H9 (cell line): ENCODE measurements around the gene RGS16. TPM values are rescaled to one million over a fixed set of nuclear protein-coding genes. Genes with fewer than 3 reads are reported as not detected.

Source experiments
- DNase-seq: peaks from one replicate; pipeline ENCODE4 v3.0.0-alpha.2; 2017
- H2AFZ ChIP-seq: one replicate; pipeline ENCODE4 v1.6.1; 2013; ENCODE audit warnings: mild to moderate bottlenecking, low read length, control low read depth, moderate library complexity
- H2AK5ac ChIP-seq: 2 replicates; pipeline ENCODE4 v1.6.1; 2013; ENCODE audit warnings: low read length, control low read depth, mixed read lengths; ENCODE audit not compliant: insufficient read length
- H2BK120ac ChIP-seq: one replicate; pipeline ENCODE4 v1.6.1; 2013; ENCODE audit warnings: low read depth, mild to moderate bottlenecking, low read length, control low read depth, inconsistent platforms; ENCODE audit not compliant: poor library complexity, severe bottlenecking
- H2BK12ac ChIP-seq: 2 replicates; pipeline ENCODE4 v1.6.1; 2013; ENCODE audit warnings: low read length, control low read depth, mixed read lengths, low read depth; ENCODE audit not compliant: insufficient read length
- H2BK15ac ChIP-seq: 2 replicates; pipeline ENCODE4 v1.6.1; 2013; ENCODE audit warnings: low read depth, low read length, control low read depth
- H2BK20ac ChIP-seq: one replicate; pipeline ENCODE4 v1.6.1; 2013; ENCODE audit warnings: low read depth, mild to moderate bottlenecking, low read length, control low read depth, inconsistent platforms; ENCODE audit not compliant: poor library complexity, severe bottlenecking
- H2BK5ac ChIP-seq: 2 replicates; pipeline ENCODE4 v1.6.1; 2013; ENCODE audit warnings: low read length, control low read depth, mixed read lengths; ENCODE audit not compliant: insufficient read length
- H3K14ac ChIP-seq: 2 replicates; pipeline ENCODE4 v1.6.1; 2013; ENCODE audit warnings: low read length, control low read depth; ENCODE audit not compliant: insufficient read depth
- H3K18ac ChIP-seq: 2 replicates; pipeline ENCODE4 v1.6.1; 2013; ENCODE audit warnings: low read depth, mild to moderate bottlenecking, mixed read lengths, low read length, control low read depth; ENCODE audit not compliant: insufficient read length
- H3K23ac ChIP-seq: 2 replicates; pipeline ENCODE4 v1.6.1; 2013; ENCODE audit warnings: low read length, control low read depth, mixed read lengths, low read depth; ENCODE audit not compliant: insufficient read length
- H3K23me2 ChIP-seq: 2 replicates; pipeline ENCODE4 v1.6.1; 2013; ENCODE audit warnings: low read depth, mild to moderate bottlenecking, mixed read lengths, low read length, control low read depth; ENCODE audit not compliant: insufficient read length, poor library complexity, severe bottlenecking
- H3K27ac ChIP-seq: 2 replicates; pipeline ENCODE4 v1.5.1; 2013; ENCODE audit warnings: low read length, control low read depth, mixed read lengths, low read depth; ENCODE audit not compliant: insufficient read length
- H3K27me3 ChIP-seq: 2 replicates; pipeline ENCODE4 v1.6.1; 2013; ENCODE audit warnings: low read length, control low read depth, inconsistent platforms; ENCODE audit not compliant: insufficient read depth
- H3K4ac ChIP-seq: 2 replicates; pipeline ENCODE4 v1.6.1; 2013; ENCODE audit warnings: low read depth, mild to moderate bottlenecking, control low read depth, inconsistent platforms, low read length, moderate library complexity
- H3K4me1 ChIP-seq: 2 replicates; pipeline ENCODE4 v1.6.1; 2013; ENCODE audit warnings: low read length, control low read depth, inconsistent platforms; ENCODE audit not compliant: insufficient read depth
- H3K4me2 ChIP-seq: 2 replicates; pipeline ENCODE4 v1.6.1; 2013; ENCODE audit warnings: low read length, control low read depth, mixed read lengths; ENCODE audit not compliant: insufficient read length, insufficient read depth
- H3K56ac ChIP-seq: 2 replicates; pipeline ENCODE4 v1.6.1; 2013; ENCODE audit warnings: low read depth, mild to moderate bottlenecking, mixed read lengths, low read length, control low read depth; ENCODE audit not compliant: insufficient read length
- H3K79me1 ChIP-seq: 2 replicates; pipeline ENCODE4 v1.6.1; 2013; ENCODE audit warnings: low read depth, mild to moderate bottlenecking, moderate library complexity, low read length, control low read depth, inconsistent platforms; ENCODE audit not compliant: insufficient read depth, poor library complexity, severe bottlenecking
- H3K79me2 ChIP-seq: 2 replicates; pipeline ENCODE4 v1.6.1; 2013; ENCODE audit warnings: low read length, control low read depth, inconsistent platforms; ENCODE audit not compliant: insufficient read depth
- H3K9ac ChIP-seq: 2 replicates; pipeline ENCODE4 v1.6.1; 2013; ENCODE audit warnings: low read length, control low read depth, mixed read lengths; ENCODE audit not compliant: insufficient read length; ENCODE audit errors: extremely low read depth
- H3K9me3 ChIP-seq: one replicate; pipeline ENCODE4 v1.6.1; 2013; ENCODE audit warnings: low read depth, low read length, inconsistent platforms; ENCODE audit not compliant: control insufficient read depth
- H3T11ph ChIP-seq: one replicate; pipeline ENCODE4 v1.6.1; 2013; ENCODE audit warnings: mild to moderate bottlenecking, low read length, control low read depth, inconsistent platforms
- H4K20me1 ChIP-seq: one replicate; pipeline ENCODE4 v1.6.1; 2013; ENCODE audit not compliant: control insufficient read depth, insufficient read length, insufficient read depth
- H4K5ac ChIP-seq: 2 replicates; pipeline ENCODE4 v1.6.1; 2013; ENCODE audit warnings: low read depth, mild to moderate bottlenecking, mixed read lengths, low read length, control low read depth; ENCODE audit not compliant: insufficient read length
- H4K8ac ChIP-seq: replicated peaks from 2 replicates; pipeline ENCODE4 v1.6.1; 2013; ENCODE audit warnings: low read length, control low read depth, mixed read lengths, low read depth; ENCODE audit not compliant: insufficient read length
- H4K91ac ChIP-seq: 2 replicates; pipeline ENCODE4 v1.6.1; 2013; ENCODE audit warnings: low read depth, mild to moderate bottlenecking, moderate library complexity, mixed read lengths, low read length, control low read depth; ENCODE audit not compliant: insufficient read length
- H3K27ac Mint-ChIP-seq, 3 experiments: 2 replicates in 2 of 3; 3 replicates in 1 of 3; pipeline ENCODE4 v1.8.0; 2020 to 2021; ENCODE audit warnings: mixed read lengths in 3 of 3, mild to moderate bottlenecking in 1 of 3, moderate library complexity in 1 of 3
- H3K27me3 Mint-ChIP-seq: 2 replicates; pipeline ENCODE4 v1.8.0; 2021; ENCODE audit warnings: low read depth, mild to moderate bottlenecking, moderate library complexity, mixed read lengths
- H3K36me3 Mint-ChIP-seq, 3 experiments: 2 replicates in 2 of 3; 3 replicates in 1 of 3; pipeline ENCODE4 v1.8.0; 2020 to 2021; ENCODE audit warnings: low read depth in 3 of 3, mixed read lengths in 3 of 3; ENCODE audit not compliant: insufficient read depth in 1 of 3
- H3K4me1 Mint-ChIP-seq, 2 experiments: 2 replicates each; pipeline ENCODE4 v1.8.0; 2020; ENCODE audit warnings: mixed read lengths in 2 of 2
- H3K4me3 Mint-ChIP-seq, 2 experiments: 2 replicates in 1 of 2; 3 replicates in 1 of 2; pipeline ENCODE4 v1.8.0; 2020 to 2021; ENCODE audit warnings: mild to moderate bottlenecking in 2 of 2, mixed read lengths in 2 of 2, moderate library complexity in 1 of 2
- H3K9me3 Mint-ChIP-seq, 2 experiments: 2 replicates in 1 of 2; 3 replicates in 1 of 2; pipeline ENCODE4 v1.8.0; 2020; ENCODE audit warnings: mild to moderate bottlenecking in 2 of 2, mixed read lengths in 2 of 2, moderate library complexity in 1 of 2
- CTCF ChIP-seq: fragments of 200-600 bp; sonication (generic); conservative IDR thresholded peaks from 3 replicates; pipeline ENCODE4 v1.8.0; 2021; ENCODE audit warnings: antibody characterized with exemption, mild to moderate bottlenecking
- WGBS: extraction: QIAGEN DNeasy Blood & Tissue Kit; methylation state at CpG from one replicate; pipeline ENCODE4 v1.1.7; 2013; ENCODE audit warnings: missing lambda C conversion rate, low lambda C conversion rate, mixed read lengths; ENCODE audit not compliant: insufficient read length; ENCODE audit errors: extremely low coverage; 5-methylcytosine and 5-hydroxymethylcytosine counted together
- total RNA-seq: library from RNA; stranded (reverse); gene quantifications from 2 replicates; pipeline ENCODE4 v1.2.1, GENCODE V29; 2021

Gene RGS16
- total RNA-seq, 1 experiment from 2014 or later: 6.9 TPM

- Histone ChIP-seq H3K27ac (no peak overlapping the region), H3K9me3 (no peaks in the 10 kb centered on the region), H4K91ac (no peak overlapping the region), H3K23ac (no peak overlapping the region), H3K14ac (no peak overlapping the region), H2BK5ac (no peak overlapping the region), H3K79me1 (no peaks in the 10 kb centered on the region), H3K27me3 (peaks cover 9% of the 10 kb centered on the region; the same call in 1 of the 2 replicates), H3K18ac (no peak overlapping the region), H2BK15ac (no peak overlapping the region), H3K79me2 (no peaks in the 10 kb centered on the region), H3K4ac (no peak overlapping the region), H3K9ac (no peak overlapping the region), H2BK20ac (no peak overlapping the region), H4K5ac (no peak overlapping the region), H2BK12ac (no peak overlapping the region), H3K23me2 (peaks cover 1% of the 10 kb centered on the region), H4K8ac (no peak overlapping the region), H4K20me1 (no peaks in the 10 kb centered on the region), H3K4me2 (no peak overlapping the region), H2BK120ac (no peak overlapping the region), H2AK5ac (no peak overlapping the region), H3K56ac (no peak overlapping the region), H2AFZ (no peak overlapping the region), H3K4me1 (peaks cover 16% of the 10 kb centered on the region; the same call in 1 of the 2 replicates), H3T11ph (no peak overlapping the region)
- no peak for TF ChIP-seq CTCF
- Mint-ChIP-seq H3K36me3 (no peaks in the 10 kb centered on the region; a peak in 1 of 7 replicates), H3K4me1 (peaks cover 31 to 35% of the 10 kb centered on the region in 2 experiments), H3K27me3 (peaks cover 84% of the 10 kb centered on the region), H3K27ac (no peak overlapping the region), H3K9me3 (no peaks in the 10 kb centered on the region; a peak in 2 of 5 replicates), H3K4me3 (no peak overlapping the region)
- no CpG with 5 or more reads among the region's 9 CpGs for WGBS
- no peak for DNase-seq
Observed at GRCh38 chr1:182608845-182609610, 4.8 kb upstream of the RGS16 start.
